Measurements from ENCODE around the gene ACP6.

DNA sequence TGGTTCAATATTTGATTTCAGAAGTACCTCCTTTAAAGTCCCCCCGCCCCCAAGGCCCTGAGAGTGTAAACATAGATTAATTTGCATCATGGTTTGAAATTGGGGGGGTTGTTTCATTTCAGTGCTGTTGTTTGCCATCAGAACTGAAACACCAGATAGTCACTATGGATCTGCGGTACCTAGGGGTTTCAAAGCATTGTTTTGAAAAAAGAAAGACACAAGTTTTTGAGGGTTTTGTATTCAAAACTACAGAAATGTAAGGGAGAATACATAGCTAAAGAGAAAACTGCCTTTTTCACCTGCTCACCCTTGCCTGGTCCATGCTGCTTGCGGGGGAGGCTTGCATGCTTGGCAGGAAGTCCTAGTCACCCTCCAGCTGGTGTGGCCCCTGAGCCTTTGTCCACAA lies 59.3 kb downstream of the ACP6 start:
- TF ChIP-seq POLR2A (IDR thresholded peaks at IDR 0.05) = no peak
- TF ChIP-seq, protein P1, sequence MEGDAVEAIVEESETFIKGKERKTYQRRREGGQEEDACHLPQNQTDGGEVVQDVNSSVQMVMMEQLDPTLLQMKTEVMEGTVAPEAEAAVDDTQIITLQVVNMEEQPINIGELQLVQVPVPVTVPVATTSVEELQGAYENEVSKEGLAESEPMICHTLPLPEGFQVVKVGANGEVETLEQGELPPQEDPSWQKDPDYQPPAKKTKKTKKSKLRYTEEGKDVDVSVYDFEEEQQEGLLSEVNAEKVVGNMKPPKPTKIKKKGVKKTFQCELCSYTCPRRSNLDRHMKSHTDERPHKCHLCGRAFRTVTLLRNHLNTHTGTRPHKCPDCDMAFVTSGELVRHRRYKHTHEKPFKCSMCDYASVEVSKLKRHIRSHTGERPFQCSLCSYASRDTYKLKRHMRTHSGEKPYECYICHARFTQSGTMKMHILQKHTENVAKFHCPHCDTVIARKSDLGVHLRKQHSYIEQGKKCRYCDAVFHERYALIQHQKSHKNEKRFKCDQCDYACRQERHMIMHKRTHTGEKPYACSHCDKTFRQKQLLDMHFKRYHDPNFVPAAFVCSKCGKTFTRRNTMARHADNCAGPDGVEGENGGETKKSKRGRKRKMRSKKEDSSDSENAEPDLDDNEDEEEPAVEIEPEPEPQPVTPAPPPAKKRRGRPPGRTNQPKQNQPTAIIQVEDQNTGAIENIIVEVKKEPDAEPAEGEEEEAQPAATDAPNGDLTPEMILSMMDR (IDR thresholded peaks at IDR 0.05) = no peak
